Neuronal stem cell (in vitro differentiated cells): Measurements from ENCODE around the gene PNPLA7. TPM values are rescaled to one million over a fixed set of nuclear protein-coding genes. Genes with fewer than 3 reads are reported as not detected.
"Not testable (repeated sequence)": the region's sequence is repeated elsewhere in the genome, so short reads cannot be mapped to it uniquely, and the experiment has no call there.

Experiments used
- DNase-seq: peaks from one replicate; pipeline ENCODE4 v3.0.0-alpha.2; 2013; ENCODE audit warnings: low spot score
- H2AFZ ChIP-seq: one replicate; pipeline ENCODE4 v1.6.1; 2013; ENCODE audit warnings: mild to moderate bottlenecking, low read length, inconsistent platforms
- H2AK5ac ChIP-seq: 2 replicates; pipeline ENCODE4 v1.6.1; 2013; ENCODE audit warnings: low read depth, mild to moderate bottlenecking, inconsistent platforms, low read length, moderate library complexity, mixed read lengths
- H2BK120ac ChIP-seq: 2 replicates; pipeline ENCODE4 v1.6.1; 2013; ENCODE audit warnings: low read depth, mild to moderate bottlenecking, inconsistent platforms, low read length, moderate library complexity, mixed read lengths
- H2BK12ac ChIP-seq: one replicate; pipeline ENCODE4 v1.6.1; 2013; ENCODE audit warnings: low read length, inconsistent platforms
- H2BK15ac ChIP-seq: 2 replicates; pipeline ENCODE4 v1.6.1; 2013; ENCODE audit warnings: mild to moderate bottlenecking, low read length, inconsistent platforms, mixed read lengths
- H2BK5ac ChIP-seq: one replicate; pipeline ENCODE4 v1.6.1; 2013; ENCODE audit warnings: inconsistent platforms, mild to moderate bottlenecking, low read length, moderate library complexity
- H3K14ac ChIP-seq: one replicate; pipeline ENCODE4 v1.6.1; 2013; ENCODE audit warnings: low read length, inconsistent platforms
- H3K18ac ChIP-seq: 2 replicates; pipeline ENCODE4 v1.6.1; 2013; ENCODE audit warnings: low read length, inconsistent platforms
- H3K23ac ChIP-seq: 2 replicates; pipeline ENCODE4 v1.6.1; 2013; ENCODE audit warnings: low read depth, mild to moderate bottlenecking, mixed read lengths, low read length, inconsistent platforms; ENCODE audit not compliant: poor library complexity
- H3K27ac ChIP-seq: replicated peaks from 3 replicates; pipeline ENCODE4 v1.5.1; 2013; ENCODE audit warnings: low read length, inconsistent platforms
- H3K27me3 ChIP-seq, 3 experiments: 2 replicates each; pipeline ENCODE4 v1.6.1; 2013; ENCODE audit warnings: low read length in 3 of 3, mild to moderate bottlenecking in 2 of 3, inconsistent platforms in 1 of 3, low read depth in 1 of 3, mixed read lengths in 1 of 3, moderate library complexity in 1 of 3; ENCODE audit not compliant: control insufficient read depth in 3 of 3, insufficient read depth in 3 of 3
- H3K36me3 ChIP-seq, 2 donors: replicated peaks in 1 of 2; 2 replicates each; pipeline ENCODE4 v1.6.1; 2013; ENCODE audit warnings: low read length in 2 of 2; ENCODE audit not compliant: control insufficient read depth in 2 of 2, insufficient read depth in 2 of 2
- H3K4ac ChIP-seq: 2 replicates; pipeline ENCODE4 v1.6.1; 2013; ENCODE audit warnings: inconsistent platforms, mild to moderate bottlenecking, low read length, moderate library complexity
- H3K4me1 ChIP-seq, 2 donors: 1 replicate in 1 of 2; 2 replicates in 1 of 2; pipeline ENCODE4 v1.6.1; 2013; ENCODE audit warnings: low read length in 2 of 2, low read depth in 1 of 2; ENCODE audit not compliant: control insufficient read depth in 2 of 2, insufficient read depth in 1 of 2
- H3K4me2 ChIP-seq: one replicate; pipeline ENCODE4 v1.6.1; 2013; ENCODE audit warnings: mild to moderate bottlenecking, low read length, inconsistent platforms; ENCODE audit not compliant: insufficient read depth, poor library complexity, severe bottlenecking
- H3K4me3 ChIP-seq, 2 donors: 2 replicates each; pipeline ENCODE4 v1.5.1; 2013; ENCODE audit warnings: low read length in 2 of 2, mild to moderate bottlenecking in 2 of 2, inconsistent platforms in 1 of 2, moderate library complexity in 1 of 2
- H3K79me1 ChIP-seq: one replicate; pipeline ENCODE4 v1.6.1; 2013; ENCODE audit warnings: low read depth, mild to moderate bottlenecking, inconsistent platforms, low read length, moderate library complexity
- H3K9ac ChIP-seq: one replicate; pipeline ENCODE4 v1.6.1; 2013; ENCODE audit warnings: mild to moderate bottlenecking, low read depth, low read length, inconsistent platforms; ENCODE audit not compliant: poor library complexity
- H3K9me3 ChIP-seq, 2 donors: replicated peaks in 1 of 2; 2 replicates each; pipeline versions ENCODE3 to v1.6.1; 2013; ENCODE audit warnings: low read length in 2 of 2, mild to moderate bottlenecking in 2 of 2, inconsistent platforms in 1 of 2, low read depth in 1 of 2, mixed read lengths in 1 of 2, moderate library complexity in 1 of 2; ENCODE audit not compliant: control insufficient read depth in 2 of 2, insufficient read depth in 1 of 2
- H4K8ac ChIP-seq: one replicate; pipeline ENCODE4 v1.6.1; 2013; ENCODE audit warnings: low read depth, mild to moderate bottlenecking, inconsistent platforms, low read length, moderate library complexity
- H4K91ac ChIP-seq: one replicate; pipeline ENCODE4 v1.6.1; 2013; ENCODE audit warnings: low read length, low read depth, mild to moderate bottlenecking, inconsistent platforms; ENCODE audit not compliant: poor library complexity
- WGBS, 2 donors: extraction: QIAGEN DNeasy Blood & Tissue Kit; methylation state at CpG; one replicate each; pipeline ENCODE4 v1.1.7; 2013; ENCODE audit warnings: missing lambda C conversion rate in 2 of 2, mixed read lengths in 1 of 2; ENCODE audit not compliant: insufficient read length in 2 of 2, insufficient replicate concordance in 1 of 2; ENCODE audit errors: extremely low coverage in 2 of 2; 5-methylcytosine and 5-hydroxymethylcytosine counted together
- polyA plus RNA-seq, 2 experiments: library from polyadenylated mRNA; stranded (reverse); fragments of 200-250 nt; gene quantifications; one replicate each; pipeline ENCODE4 v1.2.3, GENCODE V29; 2013

Gene PNPLA7
- polyA plus RNA-seq (2013, experiment 1 of 2) = 0.38 TPM
- polyA plus RNA-seq (2013, experiment 2 of 2) = 0.29 TPM

- H4K8ac ChIP-seq = no peak within 1 kb of the TSS
- peaks cover 7 to 13% of the 10 kb centered on the region in 2 donors for H3K9me3 ChIP-seq
- H3K36me3 ChIP-seq = peaks cover 8 to 28% of the 10 kb centered on the region in 2 donors
- no peak within 1 kb of the TSS for H3K27ac ChIP-seq
- H2BK5ac ChIP-seq = no peak within 1 kb of the TSS
- H3K4me1 ChIP-seq = peaks cover 6 to 13% of the 10 kb centered on the region in 2 donors
- peak within 1 kb of the TSS; percentile 94 for H2AFZ ChIP-seq
- no peak within 1 kb of the TSS for H3K14ac ChIP-seq
- DNase-seq = peak; percentile 51
- no peaks in the 10 kb centered on the region for H3K27me3 ChIP-seq
- H2BK12ac ChIP-seq = peak within 1 kb of the TSS; percentile 73
- H2BK15ac ChIP-seq = peak within 1 kb of the TSS; percentile 75
- H4K91ac ChIP-seq = no peak within 1 kb of the TSS
- peak within 1 kb of the TSS; percentile 96 for H3K18ac ChIP-seq
- no peak within 1 kb of the TSS for H3K4ac ChIP-seq
- WGBS, 2 donors = no CpG with 5 or more reads among the region's 13 CpGs
- H2AK5ac ChIP-seq = peak within 1 kb of the TSS; percentile 56
- H3K4me2 ChIP-seq = peak within 1 kb of the TSS; percentile 89
- H3K79me1 ChIP-seq = peaks cover 5% of the 10 kb centered on the region
- H2BK120ac ChIP-seq = no peak within 1 kb of the TSS
- H3K23ac ChIP-seq = peak within 1 kb of the TSS; percentile 89
- peak within 1 kb of the TSS; percentile 81 for H3K9ac ChIP-seq
- H3K4me3 ChIP-seq = peak within 1 kb of the TSS; percentile 54 to 85
Observed at GRCh38 chr9:137550231-137550621, at the start of gene PNPLA7. TSS of gene PNPLA7 (minus strand) at chr9:137550402. CDS start at chr9:137550197, 205 bp downstream.

- no peak overlapping the region for H3K27ac ChIP-seq
- no peak overlapping the region for H4K8ac ChIP-seq
- no CpG with 5 or more reads among the region's 8 CpGs for WGBS, 2 donors
- no peak overlapping the region for H3K4me2 ChIP-seq
- peaks cover 0 to 2% of the 10 kb centered on the region in 2 donors for H3K4me1 ChIP-seq
- no peak overlapping the region for H3K14ac ChIP-seq
- H3K27me3 ChIP-seq = peaks cover 0 to 5% (median 4%) of the 10 kb centered on the region in 3 experiments
- no peak overlapping the region for H4K91ac ChIP-seq
- DNase-seq = no peak
- H3K23ac ChIP-seq = no peak overlapping the region
- no peak overlapping the region for H2BK12ac ChIP-seq
- H2AFZ ChIP-seq = no peak overlapping the region
- no peak overlapping the region for H2BK120ac ChIP-seq
- no peak overlapping the region for H3K18ac ChIP-seq
- no peaks in the 10 kb centered on the region for H3K9me3 ChIP-seq
- no peak overlapping the region for H2BK5ac ChIP-seq
- no peaks in the 10 kb centered on the region for H3K79me1 ChIP-seq
- H3K4me3 ChIP-seq = no peak overlapping the region
- H3K4ac ChIP-seq = no peak overlapping the region
- H2BK15ac ChIP-seq = no peak overlapping the region
- H3K36me3 ChIP-seq = no peaks in the 10 kb centered on the region
- no peak overlapping the region for H2AK5ac ChIP-seq
- no peak overlapping the region for H3K9ac ChIP-seq
Observed at GRCh38 chr9:137598943-137599342, 48.7 kb upstream of the PNPLA7 start.

DNA sequence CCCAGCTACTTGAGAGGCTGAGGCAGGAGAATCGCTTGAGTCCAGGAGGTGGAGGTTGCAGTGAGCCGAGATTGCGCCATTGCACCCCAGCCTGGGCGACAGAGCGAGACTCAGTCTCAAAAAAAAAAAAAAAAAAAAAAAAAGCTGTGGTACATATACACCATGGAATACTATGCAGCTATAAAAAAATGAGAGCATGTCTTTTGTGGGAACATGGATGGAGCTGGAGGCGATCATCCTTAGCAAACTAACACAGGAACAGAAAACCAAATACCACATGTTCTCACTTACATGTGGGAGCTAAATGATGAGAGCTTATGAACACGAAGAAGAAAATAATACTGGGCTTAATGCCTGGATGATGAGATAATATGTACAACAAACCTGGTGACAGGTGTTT lies 46.4 kb upstream of the PNPLA7 start:
- not testable (repeated sequence) for H3K9me3 ChIP-seq, H3K36me3 ChIP-seq, H3K4ac ChIP-seq, H3K4me3 ChIP-seq, H2AK5ac ChIP-seq, H4K8ac ChIP-seq, H2BK15ac ChIP-seq, H3K23ac ChIP-seq, H2BK12ac ChIP-seq, H3K27ac ChIP-seq, H3K4me1 ChIP-seq, H2BK5ac ChIP-seq, H3K79me1 ChIP-seq, H3K27me3 ChIP-seq, H3K4me2 ChIP-seq, H3K18ac ChIP-seq, H2AFZ ChIP-seq, H4K91ac ChIP-seq, H3K9ac ChIP-seq, H2BK120ac ChIP-seq, H3K14ac ChIP-seq, DNase-seq
- WGBS, 2 donors = no CpG with 5 or more reads among the region's 7 CpGs

- Histone ChIP-seq H2BK5ac (no peak overlapping the region), H2AK5ac (no peak overlapping the region), H3K18ac (no peak overlapping the region), H3K27me3 (no peaks in the 10 kb centered on the region), H2BK15ac (no peak overlapping the region), H2AFZ (no peak overlapping the region), H3K4me1 (peaks cover 7 to 13% of the 10 kb centered on the region in 2 donors), H3K23ac (no peak overlapping the region), H3K9ac (no peak overlapping the region), H3K4me3 (no peak overlapping the region), H4K8ac (no peak overlapping the region), H2BK120ac (no peak overlapping the region), H3K27ac (no peak overlapping the region), H3K4ac (no peak overlapping the region), H3K4me2 (no peak overlapping the region), H3K79me1 (peaks cover 16% of the 10 kb centered on the region), H3K9me3 (no peaks in the 10 kb centered on the region), H2BK12ac (no peak overlapping the region), H3K36me3 (peaks cover 7 to 12% of the 10 kb centered on the region in 2 donors), H3K14ac (no peak overlapping the region), H4K91ac (no peak overlapping the region)
- WGBS, 2 donors = no CpG with 5 or more reads among the region's 12 CpGs
- DNase-seq = no peak
Observed at GRCh38 chr9:137593176-137593575, 43.0 kb upstream of the PNPLA7 start.
